ENCODE data around the gene NDUFB10.

The NDUFB10 gene

GRCh38 chr16:1976951-1977874 lies 17.9 kb downstream of the NDUFB10 start:
- H3K4me3 Mint-ChIP-seq: no peak overlapping the region
- H3K27ac Mint-ChIP-seq: no peak overlapping the region
- H3K4me1 Mint-ChIP-seq (ENCODE audit: low read depth): peaks cover 22% of the 10 kb centered on the region
- H3K36me3 Mint-ChIP-seq (ENCODE audit: low read depth): peaks cover 61% of the 10 kb centered on the region
- H3K27me3 Mint-ChIP-seq: peaks cover 48% of the 10 kb centered on the region
- H3K9me3 Mint-ChIP-seq: no peaks in the 10 kb centered on the region
- intact Hi-C loops (cut with micrococcal nuclease): no loop called here

GRCh38 chr16:1977875-1978268 lies 18.5 kb downstream of the NDUFB10 start:
- Mint-ChIP-seq H3K36me3 (ENCODE audit: low read depth) (peaks cover 60% of the 10 kb centered on the region), H3K27ac (no peak overlapping the region), H3K9me3 (no peaks in the 10 kb centered on the region), H3K4me1 (ENCODE audit: low read depth) (peaks cover 22% of the 10 kb centered on the region), H3K4me3 (no peak overlapping the region), H3K27me3 (peaks cover 54% of the 10 kb centered on the region)
- intact Hi-C loops (cut with micrococcal nuclease): no loop called here

DNA sequence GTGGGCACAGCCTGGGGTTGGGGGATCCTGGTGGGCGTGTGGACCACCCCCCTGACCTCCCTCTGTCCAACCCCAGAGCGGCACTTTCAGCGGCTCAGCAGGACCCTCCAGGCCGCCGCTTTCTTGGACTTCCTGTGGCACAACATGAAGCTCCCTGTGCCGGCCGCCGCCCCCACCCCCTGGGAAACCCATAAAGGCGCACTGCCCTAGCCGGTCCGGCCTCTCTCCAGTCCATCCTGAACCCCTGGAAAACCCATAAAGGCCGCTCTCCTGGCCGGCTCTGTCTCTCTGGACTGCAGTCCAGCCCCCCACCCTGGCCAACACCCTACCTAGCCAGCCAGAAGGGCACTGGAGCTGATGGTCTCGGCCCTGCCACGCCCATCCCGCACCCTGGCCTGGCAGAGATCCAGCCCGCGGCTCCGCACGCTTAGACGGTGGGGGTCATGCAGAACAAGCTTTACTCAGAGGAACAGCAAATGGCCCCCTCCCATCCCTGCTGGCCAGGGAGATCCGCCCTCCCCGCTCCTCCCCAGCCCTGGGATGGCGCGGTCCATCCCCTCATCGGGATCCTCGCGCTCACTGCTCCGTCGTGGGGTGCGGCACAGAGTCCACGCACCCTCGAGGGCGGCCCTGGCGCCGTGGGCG lies 19.3 kb downstream of the NDUFB10 start:
- intact Hi-C loops (cut with micrococcal nuclease): no loop called here
- Mint-ChIP-seq H3K27me3 (peaks cover 62% of the 10 kb centered on the region), H3K4me3 (no peak overlapping the region), H3K27ac (no peak overlapping the region), H3K4me1 (ENCODE audit: low read depth) (peaks cover 22% of the 10 kb centered on the region), H3K36me3 (ENCODE audit: low read depth) (peaks cover 60% of the 10 kb centered on the region), H3K9me3 (no peaks in the 10 kb centered on the region)

DNA sequence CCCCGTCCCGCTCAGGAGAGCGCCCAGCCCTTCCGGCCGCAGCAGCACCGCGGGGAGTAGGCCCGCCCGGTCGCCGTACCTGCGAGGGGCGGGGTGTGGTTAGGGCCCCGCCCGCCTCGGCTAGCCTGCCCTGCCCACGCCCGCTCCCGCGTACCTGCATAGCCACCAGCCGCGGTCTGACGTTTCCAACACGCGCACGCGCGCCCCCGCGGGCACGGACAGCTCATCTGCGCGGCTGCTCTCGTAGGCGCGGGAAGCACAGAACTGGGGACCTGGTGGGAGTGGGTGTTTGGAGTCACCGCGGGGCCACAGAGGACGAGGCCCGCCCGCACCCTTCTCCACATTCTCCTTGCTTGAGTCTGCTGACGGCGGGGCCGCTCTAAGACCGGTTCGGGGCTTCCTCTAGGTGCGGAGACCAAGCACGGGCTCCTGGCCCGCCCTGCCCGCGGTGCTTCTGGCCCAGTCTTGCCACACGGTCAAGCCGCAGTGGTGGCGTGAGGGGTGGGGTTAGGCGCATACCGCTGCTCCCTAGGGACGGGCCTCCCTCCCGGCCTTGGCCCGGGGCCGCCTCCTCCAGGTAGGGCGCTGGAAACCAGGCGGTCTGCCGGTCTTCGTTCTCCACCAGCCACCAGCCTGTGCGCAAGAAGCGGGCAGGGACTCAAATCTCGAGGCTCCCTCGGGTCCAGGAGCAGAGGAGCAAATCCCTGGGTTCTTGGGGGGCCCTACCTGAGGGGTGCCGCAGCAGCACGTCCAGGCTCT lies 20.1 kb downstream of the NDUFB10 start:
- intact Hi-C loops (cut with micrococcal nuclease): no loop called here
- H3K4me1 Mint-ChIP-seq (ENCODE audit: low read depth): peaks cover 17% of the 10 kb centered on the region

GRCh38 chr16:1980030-1980769 lies 20.9 kb downstream of the NDUFB10 start:
- Mint-ChIP-seq H3K36me3 (ENCODE audit: low read depth) (peaks cover 46% of the 10 kb centered on the region), H3K4me3 (no peak overlapping the region), H3K9me3 (no peaks in the 10 kb centered on the region), H3K4me1 (ENCODE audit: low read depth) (peaks cover 25% of the 10 kb centered on the region), H3K27me3 (peaks cover 62% of the 10 kb centered on the region), H3K27ac (no peak overlapping the region)
- intact Hi-C loops (cut with micrococcal nuclease): no loop called here

More for the DNA sequence above, 20.1 kb downstream of the NDUFB10 start:
- Mint-ChIP-seq H3K4me3 (no peak overlapping the region), H3K27me3 (peaks cover 62% of the 10 kb centered on the region), H3K36me3 (ENCODE audit: low read depth) (peaks cover 52% of the 10 kb centered on the region), H3K9me3 (no peaks in the 10 kb centered on the region), H3K27ac (no peak overlapping the region)

DNA sequence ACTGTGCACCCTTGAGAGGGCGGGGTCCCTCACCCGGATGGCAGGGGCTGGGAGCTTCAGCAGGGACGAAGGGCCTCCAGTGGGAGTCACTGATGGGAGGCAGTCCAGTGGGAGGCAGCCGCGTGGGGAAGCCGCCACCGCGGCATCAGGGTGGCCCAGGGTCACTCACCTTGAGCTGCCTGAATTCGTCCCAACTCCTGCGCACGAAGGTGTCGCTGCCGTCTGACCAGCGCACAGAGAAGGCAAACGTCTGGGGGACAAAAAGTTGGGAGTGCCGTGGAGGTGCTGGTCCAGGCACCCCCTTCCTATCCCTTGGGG lies 21.4 kb downstream of the NDUFB10 start:
- Mint-ChIP-seq H3K4me1 (ENCODE audit: low read depth) (peaks cover 30% of the 10 kb centered on the region), H3K36me3 (ENCODE audit: low read depth) (peaks cover 46% of the 10 kb centered on the region), H3K4me3 (no peak overlapping the region), H3K27ac (no peak overlapping the region), H3K9me3 (no peaks in the 10 kb centered on the region), H3K27me3 (peaks cover 62% of the 10 kb centered on the region)
- intact Hi-C loops (cut with micrococcal nuclease): no loop called here

DNA sequence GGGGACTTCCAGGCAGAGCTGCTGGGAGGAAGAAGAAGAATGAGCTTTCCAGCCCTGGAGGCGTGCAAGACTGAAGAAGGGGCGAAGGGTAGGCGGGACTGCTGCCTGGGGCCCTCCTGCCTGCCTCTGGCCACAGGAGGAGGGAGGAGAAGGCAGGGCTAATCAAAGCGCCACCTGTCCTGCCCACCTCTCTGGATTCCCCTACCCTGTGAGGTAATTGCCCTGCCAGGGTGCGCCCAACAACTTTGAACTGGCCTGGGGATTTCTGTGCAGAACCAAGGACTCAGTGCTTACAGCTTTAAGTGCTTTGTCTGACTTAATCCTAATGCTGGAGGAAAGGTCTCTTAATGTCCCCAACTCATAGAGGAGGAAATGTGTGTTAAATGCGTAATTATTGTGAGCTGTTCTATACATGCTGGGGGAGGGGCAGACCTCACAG lies 22.1 kb downstream of the NDUFB10 start, which contains the start of gene NOXO1:
Gene NOXO1 (minus strand): TSS at position 72 of the 439 bp plus-strand sequence. CDS start 290 bp downstream, outside the sequence.
- intact Hi-C loops (cut with micrococcal nuclease): no loop called here
- H3K27me3 Mint-ChIP-seq: peaks cover 62% of the 10 kb centered on the region
- H3K9me3 Mint-ChIP-seq: no peaks in the 10 kb centered on the region
- H3K27ac Mint-ChIP-seq: no peak within 1 kb of the TSS
- H3K4me3 Mint-ChIP-seq: no peak within 1 kb of the TSS
- peaks cover 46% of the 10 kb centered on the region for H3K36me3 Mint-ChIP-seq (ENCODE audit: low read depth)
- H3K4me1 Mint-ChIP-seq (ENCODE audit: low read depth): peaks cover 36% of the 10 kb centered on the region

DNA sequence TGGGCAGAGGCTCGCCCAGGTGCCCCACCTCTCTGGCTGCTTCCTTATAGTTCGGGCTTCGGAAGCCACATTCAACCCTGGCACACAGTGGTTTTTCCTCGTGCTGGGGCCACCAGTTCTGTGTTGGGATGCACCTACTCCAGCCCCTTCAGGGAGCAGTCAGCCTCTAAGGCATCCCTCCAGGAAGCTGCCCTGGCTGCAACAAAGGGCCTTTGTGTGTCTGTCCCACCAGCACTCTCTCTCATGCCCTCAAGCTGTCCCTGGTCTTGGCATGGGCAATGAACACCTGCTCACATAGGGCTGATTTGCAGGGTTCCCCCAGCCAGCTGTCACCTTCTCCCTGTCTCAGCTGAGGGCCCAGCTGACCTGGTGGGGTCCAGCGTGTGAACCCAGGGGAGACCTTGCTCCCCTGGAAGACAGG lies 22.7 kb downstream of the NDUFB10 start:
- no peaks in the 10 kb centered on the region for H3K9me3 Mint-ChIP-seq
- intact Hi-C loops (cut with micrococcal nuclease): no loop called here
- peaks cover 46% of the 10 kb centered on the region for H3K36me3 Mint-ChIP-seq (ENCODE audit: low read depth)
- peaks cover 66% of the 10 kb centered on the region for H3K27me3 Mint-ChIP-seq
- H3K4me1 Mint-ChIP-seq (ENCODE audit: low read depth): peaks cover 42% of the 10 kb centered on the region
- no peak overlapping the region for H3K27ac Mint-ChIP-seq
- H3K4me3 Mint-ChIP-seq: no peak overlapping the region

DNA sequence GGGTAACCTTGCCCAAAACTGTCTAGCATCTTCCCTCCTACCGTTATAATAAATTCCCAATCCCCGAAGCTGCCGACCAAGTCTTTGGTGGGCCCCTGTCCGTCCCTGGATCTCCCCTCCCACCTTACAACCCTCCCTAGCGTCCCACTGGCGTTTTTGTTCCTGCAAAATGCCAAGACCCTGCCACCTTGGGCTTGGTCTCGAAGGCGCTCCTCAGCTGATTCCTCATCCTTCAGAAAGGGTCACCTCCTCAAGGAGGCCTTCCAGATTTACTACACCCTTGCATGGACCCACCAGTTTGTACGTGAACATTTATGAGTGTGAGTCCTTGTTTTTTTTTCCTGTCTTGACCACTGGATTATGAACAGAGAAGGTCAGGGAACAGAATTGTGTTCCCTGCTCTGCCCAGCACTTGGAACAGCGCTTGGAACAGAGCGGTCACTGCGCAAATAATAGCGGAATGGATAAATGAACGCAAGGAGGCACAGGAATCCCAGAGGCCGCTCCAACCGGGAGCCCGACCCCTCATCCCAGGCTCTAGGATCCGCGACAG lies 23.7 kb downstream of the NDUFB10 start:
- intact Hi-C loops (cut with micrococcal nuclease): no loop called here
- peak overlapping the region; percentile 73 for H3K27ac Mint-ChIP-seq
- H3K9me3 Mint-ChIP-seq: no peaks in the 10 kb centered on the region
- H3K36me3 Mint-ChIP-seq (ENCODE audit: low read depth): peaks cover 44% of the 10 kb centered on the region
- peaks cover 64% of the 10 kb centered on the region for H3K27me3 Mint-ChIP-seq
- H3K4me1 Mint-ChIP-seq (ENCODE audit: low read depth): peaks cover 42% of the 10 kb centered on the region
- peak overlapping the region; percentile 79 for H3K4me3 Mint-ChIP-seq

DNA sequence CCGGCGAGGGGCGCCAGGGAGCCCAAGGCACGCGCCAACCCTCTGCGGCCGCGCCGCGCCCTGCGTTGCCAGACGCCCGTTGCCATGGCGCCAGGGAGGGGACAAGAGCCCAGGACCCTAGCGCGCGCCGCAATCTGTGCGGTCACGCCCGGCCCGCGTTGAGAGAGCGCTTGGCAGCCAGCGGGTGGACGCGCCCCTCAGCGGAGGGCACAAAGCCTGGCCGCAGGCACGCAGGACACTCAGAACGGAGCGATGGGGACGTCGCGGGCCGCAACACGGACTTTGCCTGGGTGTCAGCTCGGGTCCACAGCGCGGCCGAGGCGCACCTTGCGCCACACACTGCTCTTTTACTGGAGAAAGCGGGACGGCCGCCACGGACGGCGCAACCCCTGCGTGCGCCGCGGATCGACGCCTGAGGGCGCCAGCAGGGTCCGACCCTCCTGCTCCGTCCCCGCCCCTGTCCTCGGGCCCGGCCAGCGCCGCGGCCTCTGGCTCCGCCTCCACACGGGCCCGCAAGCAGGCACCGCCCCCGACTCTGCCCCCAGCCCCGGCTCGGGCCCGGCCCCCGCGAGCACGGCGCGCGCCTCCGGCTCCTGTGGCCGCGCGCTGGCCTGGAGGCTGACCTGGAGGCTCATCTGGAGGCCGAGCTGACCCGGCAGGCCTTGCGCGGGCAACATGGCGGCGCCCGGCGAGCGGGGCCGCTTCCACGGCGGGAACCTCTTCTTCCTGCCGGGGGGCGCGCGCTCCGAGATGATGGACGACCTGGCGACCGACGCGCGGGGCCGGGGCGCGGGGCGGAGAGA lies 24.4 kb downstream of the NDUFB10 start, which contains the start of gene GFER:
Gene GFER (plus strand): TSS at position 650 of the 803 bp plus-strand sequence. CDS start 26 bp downstream, at position 676.
- Mint-ChIP-seq H3K36me3 (ENCODE audit: low read depth) (peaks cover 38% of the 10 kb centered on the region), H3K4me3 (peak within 1 kb of the TSS; percentile 79), H3K27me3 (peaks cover 62% of the 10 kb centered on the region), H3K4me1 (ENCODE audit: low read depth) (peaks cover 39% of the 10 kb centered on the region), H3K27ac (peak within 1 kb of the TSS; percentile 73), H3K9me3 (no peaks in the 10 kb centered on the region)
- intact Hi-C loops (cut with micrococcal nuclease): no loop called here

DNA sequence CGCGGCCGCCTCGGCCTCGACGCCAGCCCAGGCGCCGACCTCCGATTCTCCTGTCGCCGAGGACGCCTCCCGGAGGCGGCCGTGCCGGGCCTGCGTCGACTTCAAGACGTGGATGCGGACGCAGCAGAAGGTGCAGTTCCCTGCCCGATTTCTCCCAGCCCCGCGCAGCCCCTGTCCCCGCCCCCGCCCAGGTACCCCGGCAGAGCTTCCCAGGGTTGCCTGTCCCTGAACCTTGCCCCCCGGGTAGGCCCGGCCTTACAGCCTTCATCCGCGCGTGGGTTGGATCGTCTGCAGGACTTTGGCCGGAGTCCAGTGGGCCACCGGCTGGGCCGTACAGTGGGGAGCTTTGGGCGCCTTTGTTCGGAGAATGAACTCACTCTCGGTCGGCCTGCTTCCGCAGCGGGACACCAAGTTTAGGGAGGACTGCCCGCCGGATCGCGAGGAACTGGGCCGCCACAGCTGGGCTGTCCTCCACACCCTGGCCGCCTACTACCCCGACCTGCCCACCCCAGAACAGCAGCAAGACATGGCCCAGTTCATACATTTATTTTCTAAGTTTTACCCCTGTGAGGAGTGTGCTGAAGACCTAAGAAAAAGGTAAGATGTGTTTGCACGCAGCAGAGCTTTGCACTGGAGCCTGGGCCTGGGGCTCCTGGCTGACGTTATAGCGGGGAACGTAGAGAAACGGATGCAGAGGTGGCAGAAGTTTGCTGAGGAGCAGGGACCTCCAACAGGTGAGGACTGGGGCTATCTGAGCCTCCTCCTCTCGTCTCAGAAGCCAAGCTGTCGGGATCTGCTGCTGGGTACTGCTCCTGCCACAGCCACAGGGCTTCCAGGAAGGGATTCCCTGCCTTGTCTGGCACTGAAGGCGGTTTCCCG lies 25.2 kb downstream of the NDUFB10 start:
- peak overlapping the region; percentile 79 for H3K4me3 Mint-ChIP-seq
- H3K4me1 Mint-ChIP-seq (ENCODE audit: low read depth): peaks cover 37% of the 10 kb centered on the region
- intact Hi-C loops (cut with micrococcal nuclease): no loop called here
- H3K9me3 Mint-ChIP-seq: no peaks in the 10 kb centered on the region
- H3K27me3 Mint-ChIP-seq: peaks cover 64% of the 10 kb centered on the region
- peak overlapping the region; percentile 73 for H3K27ac Mint-ChIP-seq
- H3K36me3 Mint-ChIP-seq (ENCODE audit: low read depth): peaks cover 29% of the 10 kb centered on the region
